ENCODE results near the gene GPR150.

DNA sequence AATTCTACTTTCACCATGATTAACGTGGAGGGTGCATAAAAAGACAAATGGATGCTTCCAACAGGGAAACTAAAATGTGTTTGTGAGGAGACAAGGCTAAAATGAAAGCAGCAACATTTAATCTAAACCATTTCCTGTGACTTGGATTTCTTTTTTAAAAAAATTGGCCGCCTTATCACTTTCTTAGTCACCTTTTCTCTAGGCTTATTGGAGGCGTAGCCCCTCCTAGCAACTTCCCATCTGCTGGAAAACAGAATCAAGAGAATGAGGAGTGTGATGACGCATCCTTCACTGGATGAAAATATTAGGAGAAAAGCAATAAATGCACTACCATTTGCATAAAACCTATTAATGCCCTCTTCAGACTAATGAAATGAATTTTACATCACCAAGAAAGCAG, 791 bp upstream of the GPR150 start:
- TF ChIP-seq TAF1 (IDR thresholded peaks at IDR 0.05; ENCODE audit: low read depth, low read length) (no peak), POLR2AphosphoS5 (IDR thresholded peaks at IDR 0.05; ENCODE audit: low read depth, low read length) (no peak), POLR2A (IDR thresholded peaks at IDR 0.05; ENCODE audit: low read depth, low read length) (no peak), PAX5 (IDR thresholded peaks at IDR 0.05; ENCODE audit: insufficient read depth, low read length, severe bottlenecking) (no peak), SPI1 (IDR thresholded peaks at IDR 0.05; ENCODE audit: low read depth, low read length) (no peak), POU2F2 (IDR thresholded peaks at IDR 0.05; ENCODE audit: low read depth, low read length) (no peak)

All from GM12891 (cell line).